PFSK-1 (cell line): Measurements from ENCODE around the gene CCDC85A.

Experiments
- FOXP2 ChIP-seq: optimal IDR thresholded peaks from 2 replicates; pipeline ENCODE3; 2011; ENCODE audit warnings: borderline replicate concordance, control low read depth, inconsistent platforms; ENCODE audit not compliant: insufficient read depth; ENCODE audit errors: extremely low read length, extremely low read depth
- POLR2AphosphoS5 ChIP-seq: IDR thresholded peaks from 2 replicates; pipeline ENCODE4 v1.6.1; 2012; ENCODE audit warnings: low read depth, mild to moderate bottlenecking, control low read depth, low read length, moderate library complexity
- SIN3A ChIP-seq: IDR thresholded peaks from 2 replicates; pipeline ENCODE4 v1.6.1; 2012; ENCODE audit warnings: mild to moderate bottlenecking, low read length, moderate library complexity, borderline replicate concordance; ENCODE audit not compliant: insufficient read depth
- TAF1 ChIP-seq: IDR thresholded peaks from 2 replicates; pipeline ENCODE4 v1.6.1; 2012; ENCODE audit warnings: low read length, control low read depth, borderline replicate concordance; ENCODE audit not compliant: insufficient read depth
- TF ChIP-seq, protein P1 (sequence below), 2 experiments: IDR thresholded peaks; 2 replicates each; pipeline versions ENCODE4 v1.6.1 to v1.8.0; 2011 to 2012; ENCODE audit warnings: low read depth in 2 of 2, low read length in 2 of 2, control low read depth in 1 of 2, inconsistent platforms in 1 of 2, mild to moderate bottlenecking in 1 of 2, moderate library complexity in 1 of 2; ENCODE audit not compliant: insufficient read depth in 1 of 2

The CCDC85A gene

GRCh38 chr2:56309626-56310170 lies 125.9 kb downstream of the CCDC85A start:
- TF ChIP-seq, protein P1, sequence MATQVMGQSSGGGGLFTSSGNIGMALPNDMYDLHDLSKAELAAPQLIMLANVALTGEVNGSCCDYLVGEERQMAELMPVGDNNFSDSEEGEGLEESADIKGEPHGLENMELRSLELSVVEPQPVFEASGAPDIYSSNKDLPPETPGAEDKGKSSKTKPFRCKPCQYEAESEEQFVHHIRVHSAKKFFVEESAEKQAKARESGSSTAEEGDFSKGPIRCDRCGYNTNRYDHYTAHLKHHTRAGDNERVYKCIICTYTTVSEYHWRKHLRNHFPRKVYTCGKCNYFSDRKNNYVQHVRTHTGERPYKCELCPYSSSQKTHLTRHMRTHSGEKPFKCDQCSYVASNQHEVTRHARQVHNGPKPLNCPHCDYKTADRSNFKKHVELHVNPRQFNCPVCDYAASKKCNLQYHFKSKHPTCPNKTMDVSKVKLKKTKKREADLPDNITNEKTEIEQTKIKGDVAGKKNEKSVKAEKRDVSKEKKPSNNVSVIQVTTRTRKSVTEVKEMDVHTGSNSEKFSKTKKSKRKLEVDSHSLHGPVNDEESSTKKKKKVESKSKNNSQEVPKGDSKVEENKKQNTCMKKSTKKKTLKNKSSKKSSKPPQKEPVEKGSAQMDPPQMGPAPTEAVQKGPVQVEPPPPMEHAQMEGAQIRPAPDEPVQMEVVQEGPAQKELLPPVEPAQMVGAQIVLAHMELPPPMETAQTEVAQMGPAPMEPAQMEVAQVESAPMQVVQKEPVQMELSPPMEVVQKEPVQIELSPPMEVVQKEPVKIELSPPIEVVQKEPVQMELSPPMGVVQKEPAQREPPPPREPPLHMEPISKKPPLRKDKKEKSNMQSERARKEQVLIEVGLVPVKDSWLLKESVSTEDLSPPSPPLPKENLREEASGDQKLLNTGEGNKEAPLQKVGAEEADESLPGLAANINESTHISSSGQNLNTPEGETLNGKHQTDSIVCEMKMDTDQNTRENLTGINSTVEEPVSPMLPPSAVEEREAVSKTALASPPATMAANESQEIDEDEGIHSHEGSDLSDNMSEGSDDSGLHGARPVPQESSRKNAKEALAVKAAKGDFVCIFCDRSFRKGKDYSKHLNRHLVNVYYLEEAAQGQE (IDR thresholded peaks at IDR 0.05; ENCODE audit: insufficient read depth in 1 of 2, low read depth in 2 of 2, low read length in 2 of 2): no peak
- no peak for TF ChIP-seq SIN3A
- TF ChIP-seq TAF1: no peak

DNA sequence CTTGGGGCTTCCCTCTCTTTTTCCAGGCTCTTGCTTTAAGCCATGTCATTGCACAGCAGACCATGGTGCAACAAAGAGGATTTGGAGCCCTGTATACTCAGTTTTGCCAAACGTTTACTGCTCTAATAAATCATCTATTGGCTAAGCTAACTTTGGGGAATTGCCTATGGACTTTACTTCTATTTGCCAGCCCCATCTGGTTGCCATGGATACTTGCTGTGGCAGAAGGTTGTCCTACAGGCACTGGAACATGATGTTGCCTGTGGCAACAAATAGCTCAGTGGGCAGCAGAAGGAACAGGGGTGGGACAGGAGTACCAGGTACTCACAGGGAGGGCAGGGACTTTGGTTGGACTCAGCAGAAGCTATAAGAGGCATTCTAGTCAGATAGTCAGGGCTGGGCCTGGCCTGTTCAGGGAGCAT lies 129.7 kb downstream of the CCDC85A start:
- TF ChIP-seq SIN3A (no peak), POLR2AphosphoS5 (no peak), FOXP2 (no peak), TAF1 (no peak)
- TF ChIP-seq, protein P1 (IDR thresholded peaks at IDR 0.05; ENCODE audit: insufficient read depth in 1 of 2, low read depth in 2 of 2, low read length in 2 of 2): no peak

DNA sequence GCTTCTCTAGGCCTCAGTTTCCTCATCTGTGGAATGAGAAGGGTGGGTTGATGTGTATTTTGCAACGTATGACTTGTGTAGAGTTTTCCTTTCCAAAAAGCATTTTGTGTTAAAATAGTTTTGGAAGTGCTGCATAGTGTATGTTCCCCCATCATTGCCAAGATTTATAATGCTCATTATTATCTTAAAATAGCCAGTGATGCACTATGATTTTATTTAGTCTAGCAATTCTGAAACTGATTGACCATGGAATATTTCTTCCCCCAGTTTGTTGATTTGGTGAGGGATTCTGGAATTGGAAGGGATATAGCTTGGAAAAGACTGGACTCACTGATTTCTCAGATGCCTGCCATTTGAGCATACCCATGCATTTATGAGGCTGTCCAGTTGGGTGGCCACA lies 130.6 kb downstream of the CCDC85A start:
- TF ChIP-seq POLR2AphosphoS5 (no peak), FOXP2 (no peak), SIN3A (no peak), TAF1 (no peak)
- TF ChIP-seq, protein P1 (IDR thresholded peaks at IDR 0.05; ENCODE audit: insufficient read depth in 1 of 2, low read depth in 2 of 2, low read length in 2 of 2): no peak

DNA sequence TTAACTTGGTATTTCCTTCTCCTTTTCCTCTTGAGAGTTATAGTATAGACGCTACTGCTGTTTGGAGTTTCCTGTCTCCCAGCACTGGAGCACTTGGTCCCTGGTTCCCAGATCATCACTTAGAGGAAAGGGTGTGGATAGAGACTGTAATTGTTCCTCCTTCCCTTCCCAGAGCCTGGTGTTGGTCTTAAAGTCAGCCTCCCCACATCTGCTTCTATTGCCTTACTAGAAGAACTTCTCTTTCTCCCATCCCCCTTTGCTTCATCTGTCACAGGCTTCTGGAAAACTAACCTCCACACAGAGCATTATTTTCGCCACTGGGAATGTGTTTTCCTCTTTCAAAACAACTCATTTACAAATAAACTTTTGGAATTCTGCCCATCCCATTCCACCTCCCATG lies 131.0 kb downstream of the CCDC85A start:
- TF ChIP-seq SIN3A: no peak
- TF ChIP-seq, protein P1 (IDR thresholded peaks at IDR 0.05; ENCODE audit: insufficient read depth in 1 of 2, low read depth in 2 of 2, low read length in 2 of 2): no peak
- no peak for TF ChIP-seq POLR2AphosphoS5
- TF ChIP-seq FOXP2: no peak
- TF ChIP-seq TAF1: no peak

GRCh38 chr2:56315376-56315775 lies 131.6 kb downstream of the CCDC85A start:
- no peak for TF ChIP-seq TAF1
- TF ChIP-seq FOXP2: no peak
- TF ChIP-seq POLR2AphosphoS5: no peak
- TF ChIP-seq SIN3A: no peak
- TF ChIP-seq, protein P1 (IDR thresholded peaks at IDR 0.05; ENCODE audit: insufficient read depth in 1 of 2, low read depth in 2 of 2, low read length in 2 of 2): no peak
